ENCODE results near the gene ACSM3.

GRCh38 chr16:20735490-20735889 lies 28.3 kb upstream of the ACSM3 start:
- TF ChIP-seq EZH2 (IDR thresholded peaks at IDR 0.05) (no peak), POLR2AphosphoS5 (IDR thresholded peaks at IDR 0.05; ENCODE audit: borderline replicate concordance, low read depth, low read length) (no peak)
